PC-9 (cell line): ENCODE results near the gene GALNT13. TPM values are rescaled to one million over a fixed set of nuclear protein-coding genes. Genes with fewer than 3 reads are reported as not detected.

Source experiments
- BruUV-seq: library from RNA; stranded (reverse); fragments of 400-500 nt; replicated peaks from 2 replicates; lab custom pipeline; 2021; lab: Mats Ljungman, UMichigan
- CTCF ChIA-PET: fragments of 300-600 bp; sonication (Branson Sonifier 250); formaldehyde crosslinking; loops from one replicate; lab custom pipeline; 2022; ENCODE audit warnings: antibody characterized with exemption; lab: Charles Lee
- POLR2A ChIA-PET: fragments of 300-600 bp; sonication (Branson Sonifier 250); formaldehyde crosslinking; loops from one replicate; lab custom pipeline; 2022; ENCODE audit warnings: antibody characterized with exemption; ENCODE audit not compliant: unreplicated experiment; lab: Charles Lee
- DNase-seq, 2 experiments: peaks; one replicate each; pipeline versions ENCODE4 v3.0.0 to v3.0.0-alpha.2; 2015 to 2022; ENCODE audit warnings: mixed read lengths in 1 of 2
- H2AFZ ChIP-seq: fragments of 200-600 bp; sonication (generic); 2 replicates; pipeline ENCODE4 v1.8.1; 2017; ENCODE audit warnings: antibody characterized with exemption
- H3F3A ChIP-seq: fragments of 200-600 bp; sonication (generic); 2 replicates; pipeline ENCODE4 v1.8.1; 2017; ENCODE audit warnings: antibody characterized with exemption, mild to moderate bottlenecking, low read depth; ENCODE audit not compliant: insufficient read depth
- H3K27ac ChIP-seq: fragments of 200-600 bp; sonication (generic); 2 replicates; pipeline ENCODE4 v1.6.1; 2016; ENCODE audit warnings: mixed run types
- H3K27me3 ChIP-seq: fragments of 200-600 bp; sonication (generic); 2 replicates; pipeline ENCODE4 v1.6.1; 2016; ENCODE audit warnings: low read depth, mixed run types; ENCODE audit not compliant: insufficient read depth
- H3K36me3 ChIP-seq: fragments of 200-600 bp; sonication (generic); 2 replicates; pipeline ENCODE4 v1.6.1; 2016; ENCODE audit warnings: low read depth, mixed run types
- H3K4me1 ChIP-seq: fragments of 200-600 bp; sonication (generic); replicated peaks from 2 replicates; pipeline ENCODE4 v1.6.1; 2016; ENCODE audit warnings: mixed run types; ENCODE audit not compliant: insufficient read depth
- H3K4me2 ChIP-seq: fragments of 200-600 bp; sonication (generic); 2 replicates; pipeline ENCODE4 v1.6.1; 2017; ENCODE audit warnings: mixed run types
- H3K4me3 ChIP-seq: fragments of 200-600 bp; sonication (generic); 2 replicates; pipeline ENCODE4 v1.6.1; 2016; ENCODE audit warnings: mixed run types
- H3K79me2 ChIP-seq: fragments of 200-600 bp; sonication (generic); 2 replicates; pipeline ENCODE4 v1.6.1; 2017; ENCODE audit warnings: low read depth, mixed run types
- H3K9me2 ChIP-seq: fragments of 200-600 bp; sonication (generic); 2 replicates; pipeline ENCODE4 v1.8.1; 2017; ENCODE audit warnings: mild to moderate bottlenecking; ENCODE audit not compliant: insufficient read depth
- H3K9me3 ChIP-seq: fragments of 200-600 bp; sonication (generic); 2 replicates; pipeline ENCODE4 v1.8.1; 2016; ENCODE audit warnings: low read depth; ENCODE audit not compliant: insufficient read depth
- H4K20me1 ChIP-seq: fragments of 200-600 bp; sonication (generic); 2 replicates; pipeline ENCODE4 v1.8.1; 2017; ENCODE audit not compliant: insufficient read depth
- EZH2 ChIP-seq: fragments of 200-600 bp; sonication (generic); IDR thresholded peaks from 2 replicates; pipeline ENCODE4 v1.8.0; 2017; ENCODE audit warnings: antibody characterized with exemption, low read depth
- intact Hi-C: fragments of 100-400 bp; cut with micrococcal nuclease; formaldehyde crosslinking; loops from one replicate; pipeline ENCODE4 v1.10.0; 2022; ENCODE audit not compliant: unreplicated experiment
- total RNA-seq: library from RNA; stranded (reverse); gene quantifications from 2 replicates; pipeline ENCODE4 v1.2.3, GENCODE V29; 2021
- TF ChIP-seq, protein P1 (sequence below): fragments of 200-600 bp; sonication (generic); conservative IDR thresholded peaks from 2 replicates; pipeline ENCODE4 v1.6.1; 2017; ENCODE audit warnings: mixed run types, antibody characterized with exemption, mild to moderate bottlenecking, moderate library complexity

The GALNT13 gene
- total RNA-seq, 1 experiment from 2014 or later: 3.6 TPM

GRCh38 chr2:154233231-154233630, 361.5 kb downstream of the GALNT13 start:
- DNase-seq: no peak
- CTCF ChIA-PET: no interaction called here
- no peaks in the 10 kb centered on the region for H3K9me2 ChIP-seq
- H3K4me3 ChIP-seq: no peak overlapping the region
- H3K4me2 ChIP-seq: no peak overlapping the region
- H3K27me3 ChIP-seq: no peaks in the 10 kb centered on the region
- H4K20me1 ChIP-seq: no peaks in the 10 kb centered on the region
- H3K36me3 ChIP-seq: no peaks in the 10 kb centered on the region
- no peak overlapping the region for H3K27ac ChIP-seq
- intact Hi-C loops: no loop called here
- H3K79me2 ChIP-seq: no peaks in the 10 kb centered on the region
- TF ChIP-seq, protein P1, sequence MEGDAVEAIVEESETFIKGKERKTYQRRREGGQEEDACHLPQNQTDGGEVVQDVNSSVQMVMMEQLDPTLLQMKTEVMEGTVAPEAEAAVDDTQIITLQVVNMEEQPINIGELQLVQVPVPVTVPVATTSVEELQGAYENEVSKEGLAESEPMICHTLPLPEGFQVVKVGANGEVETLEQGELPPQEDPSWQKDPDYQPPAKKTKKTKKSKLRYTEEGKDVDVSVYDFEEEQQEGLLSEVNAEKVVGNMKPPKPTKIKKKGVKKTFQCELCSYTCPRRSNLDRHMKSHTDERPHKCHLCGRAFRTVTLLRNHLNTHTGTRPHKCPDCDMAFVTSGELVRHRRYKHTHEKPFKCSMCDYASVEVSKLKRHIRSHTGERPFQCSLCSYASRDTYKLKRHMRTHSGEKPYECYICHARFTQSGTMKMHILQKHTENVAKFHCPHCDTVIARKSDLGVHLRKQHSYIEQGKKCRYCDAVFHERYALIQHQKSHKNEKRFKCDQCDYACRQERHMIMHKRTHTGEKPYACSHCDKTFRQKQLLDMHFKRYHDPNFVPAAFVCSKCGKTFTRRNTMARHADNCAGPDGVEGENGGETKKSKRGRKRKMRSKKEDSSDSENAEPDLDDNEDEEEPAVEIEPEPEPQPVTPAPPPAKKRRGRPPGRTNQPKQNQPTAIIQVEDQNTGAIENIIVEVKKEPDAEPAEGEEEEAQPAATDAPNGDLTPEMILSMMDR: no peak
- no peak for TF ChIP-seq EZH2
- H3K4me1 ChIP-seq: no peaks in the 10 kb centered on the region
- no peak overlapping the region for H2AFZ ChIP-seq
- no peaks in the 10 kb centered on the region for H3F3A ChIP-seq
- POLR2A ChIA-PET: no interaction called here
- no TSS peak for BruUV-seq
- H3K9me3 ChIP-seq: no peaks in the 10 kb centered on the region

DNA sequence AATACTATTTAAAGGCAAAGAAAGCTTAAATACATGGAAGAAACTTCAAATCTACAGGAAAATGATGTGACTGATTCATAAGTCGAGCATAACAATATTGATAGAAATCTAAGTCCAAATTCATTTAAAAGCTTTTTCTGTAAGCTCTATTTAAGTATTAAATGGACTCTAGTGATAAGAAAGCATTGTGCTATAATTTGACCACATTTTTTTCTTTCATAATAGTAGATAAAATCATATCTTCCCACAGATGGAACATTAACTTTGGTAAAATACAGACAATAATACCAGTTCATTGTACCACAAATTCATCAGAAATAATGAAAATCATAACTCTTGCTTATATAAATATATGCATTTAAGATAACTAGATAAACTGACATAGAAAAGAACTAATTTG, 366.5 kb downstream of the GALNT13 start:
- no peaks in the 10 kb centered on the region for H3K27me3 ChIP-seq
- H3K36me3 ChIP-seq: no peaks in the 10 kb centered on the region
- H2AFZ ChIP-seq: no peak overlapping the region
- intact Hi-C loops: no loop called here
- DNase-seq: no peak
- no TSS peak for BruUV-seq
- H3K4me2 ChIP-seq: no peak overlapping the region
- TF ChIP-seq, protein P1: no peak
- no peak for TF ChIP-seq EZH2
- no peak overlapping the region for H3K4me3 ChIP-seq
- no peaks in the 10 kb centered on the region for H4K20me1 ChIP-seq
- no peak overlapping the region for H3K27ac ChIP-seq
- H3K4me1 ChIP-seq: no peaks in the 10 kb centered on the region
- H3K9me3 ChIP-seq: no peaks in the 10 kb centered on the region
- POLR2A ChIA-PET: no interaction called here
- no peaks in the 10 kb centered on the region for H3K9me2 ChIP-seq
- H3K79me2 ChIP-seq: no peaks in the 10 kb centered on the region
- CTCF ChIA-PET: no interaction called here
- H3F3A ChIP-seq: no peaks in the 10 kb centered on the region

GRCh38 chr2:154240316-154240715, 368.6 kb downstream of the GALNT13 start:
- Histone ChIP-seq H3K4me3 (no peak overlapping the region), H3K36me3 (no peaks in the 10 kb centered on the region), H3K4me1 (no peaks in the 10 kb centered on the region), H3F3A (no peaks in the 10 kb centered on the region), H3K9me3 (no peaks in the 10 kb centered on the region), H3K4me2 (no peak overlapping the region), H2AFZ (no peak overlapping the region), H3K27me3 (no peaks in the 10 kb centered on the region), H3K79me2 (no peaks in the 10 kb centered on the region), H4K20me1 (no peaks in the 10 kb centered on the region), H3K27ac (no peak overlapping the region), H3K9me2 (no peaks in the 10 kb centered on the region)
- no TSS peak for BruUV-seq
- POLR2A ChIA-PET: no interaction called here
- intact Hi-C loops: no loop called here
- CTCF ChIA-PET: no interaction called here
- no peak for DNase-seq
- no peak for TF ChIP-seq EZH2
- TF ChIP-seq, protein P1: no peak
